Testis (tissue), 3 donors: Measurements from ENCODE around the gene SLC41A1. TPM values are rescaled to one million over a fixed set of nuclear protein-coding genes. Genes with fewer than 3 reads are reported as not detected.

ENCODE experiments used
- DNase-seq: peaks from one replicate; pipeline ENCODE4 v3.0.0-alpha.2; 2019
- H3K27ac ChIP-seq, 2 donors: fragments of 200-600 bp; sonication (generic); one replicate each; pipeline ENCODE4 v1.5.1; 2019
- H3K27me3 ChIP-seq: fragments of 200-600 bp; sonication (generic); one replicate; pipeline ENCODE4 v1.5.1; 2019
- H3K36me3 ChIP-seq: fragments of 200-600 bp; sonication (generic); one replicate; pipeline ENCODE4 v1.5.1; 2017; ENCODE audit warnings: low read depth; ENCODE audit errors: missing control alignments
- H3K4me1 ChIP-seq: fragments of 200-600 bp; sonication (generic); one replicate; pipeline ENCODE4 v1.5.1; 2019
- H3K4me3 ChIP-seq, 2 donors: fragments of 200-600 bp; sonication (generic); one replicate each; pipeline ENCODE4 v1.5.1; 2017 to 2019
- H3K9me3 ChIP-seq: fragments of 200-600 bp; sonication (generic); one replicate; pipeline ENCODE4 v1.5.1; 2017
- CTCF ChIP-seq, 3 experiments: fragments of 450-650 bp in 2 of 3; fragments of 200-600 bp in 1 of 3; sonication (generic) in 1 of 3; IDR thresholded peaks; one replicate each; pipeline ENCODE4 v1.5.1; 2016 to 2019; ENCODE audit warnings: antibody characterized with exemption in 3 of 3, mild to moderate bottlenecking in 2 of 3, moderate library complexity in 1 of 3
- POLR2A ChIP-seq: fragments of 450-650 bp; IDR thresholded peaks from one replicate; pipeline ENCODE4 v1.6.1; 2017; ENCODE audit warnings: antibody characterized with exemption, mild to moderate bottlenecking, moderate library complexity
- WGBS, 2 donors: methylation state at CpG; one replicate each; pipeline ENCODE4 v1.1.5; 2018; 5-methylcytosine and 5-hydroxymethylcytosine counted together
- intact Hi-C: fragments of 100-400 bp; cut with DNase I; formaldehyde crosslinking; loops from one replicate; pipeline ENCODE4 v1.15.1; 2023; ENCODE audit warnings: low total_unique reads
- polyA plus RNA-seq: library from polyadenylated mRNA; stranded (reverse); fragments of 350-450 nt; fragmentation: Illumina TruSeq; extraction: RNeasy Lipid Tissue Mini Kit (QIAGEN cat#74804); gene quantifications from one replicate; pipeline ENCODE4 v1.2.3, GENCODE V29; 2014; ENCODE audit warnings: low read depth, low replicate concordance; ENCODE audit not compliant: insufficient read depth
- total RNA-seq, 2 donors: library from RNA; depleted of rRNA; stranded (reverse); fragments of >200 nt; gene quantifications; one replicate each; pipeline ENCODE4 v1.2.3, GENCODE V29; 2016

The SLC41A1 gene
- total and polyA plus RNA-seq, 3 donors from 2014 or later: 94.7 to 137 (median 122) TPM

GRCh38 chr1:205775015-205775716 lies 37.8 kb downstream of the SLC41A1 start, which contains the start of gene RAB29:
Gene RAB29, minus strand, starts transcription at chr1:205775482. Its CDS starts 526 bp downstream, at chr1:205774956.
- intact Hi-C loops: no loop called here

GRCh38 chr1:205774198-205775014 lies 38.6 kb downstream of the SLC41A1 start:
- no peaks in the 10 kb centered on the region for H3K9me3 ChIP-seq
- 16 to 22% methylated on average over 21 to 36 of the region's 36 CpGs for WGBS, 2 donors
- H3K4me1 ChIP-seq: peaks cover 3% of the 10 kb centered on the region
- H3K27me3 ChIP-seq: no peaks in the 10 kb centered on the region
- H3K36me3 ChIP-seq: no peaks in the 10 kb centered on the region
- peak overlapping the region in 1 of 2 donors; percentile 28 for H3K27ac ChIP-seq
- TF ChIP-seq CTCF (IDR thresholded peaks at IDR 0.05) (no peak), POLR2A (no peak)
- peak; percentile 19 for DNase-seq
- H3K4me3 ChIP-seq: peak overlapping the region; percentile 75 to 80
- intact Hi-C loops: no loop called here

More at GRCh38 chr1:205775015-205775716, 37.8 kb downstream of the SLC41A1 start, which contains the start of gene RAB29:
- no peaks in the 10 kb centered on the region for H3K27me3 ChIP-seq
- peak within 1 kb of the TSS in 1 of 2 donors; percentile 28 for H3K27ac ChIP-seq
- DNase-seq: peak; percentile 93
- WGBS, 2 donors: 1% methylated on average over 15 to 40 of the region's 40 CpGs
- H3K4me3 ChIP-seq: peak within 1 kb of the TSS; percentile 75 to 80
- H3K4me1 ChIP-seq: peaks cover 3% of the 10 kb centered on the region
- no peaks in the 10 kb centered on the region for H3K9me3 ChIP-seq
- TF ChIP-seq POLR2A (no peak), CTCF (IDR thresholded peaks at IDR 0.05) (no peak)
- H3K36me3 ChIP-seq: no peaks in the 10 kb centered on the region

GRCh38 chr1:205772607-205773032 lies 40.4 kb downstream of the SLC41A1 start:
- Histone ChIP-seq H3K4me1 (peaks cover 3% of the 10 kb centered on the region), H3K36me3 (no peaks in the 10 kb centered on the region), H3K4me3 (no peak overlapping the region), H3K27ac (no peak overlapping the region), H3K9me3 (no peaks in the 10 kb centered on the region), H3K27me3 (no peaks in the 10 kb centered on the region)
- intact Hi-C loops: no loop called here
- no peak for TF ChIP-seq CTCF (IDR thresholded peaks at IDR 0.05)
- no peak for TF ChIP-seq POLR2A
- WGBS, 2 donors: 89 to 93% methylated on average over 2 of the region's 2 CpGs
- no peak for DNase-seq

GRCh38 chr1:205770618-205771017 lies 42.4 kb downstream of the SLC41A1 start:
- DNase-seq: no peak

More at GRCh38 chr1:205770618-205771017, 42.4 kb downstream of the SLC41A1 start:
- intact Hi-C loops: no loop called here
- Histone ChIP-seq H3K4me1 (peaks cover 3% of the 10 kb centered on the region), H3K9me3 (no peaks in the 10 kb centered on the region), H3K27me3 (no peaks in the 10 kb centered on the region), H3K36me3 (no peaks in the 10 kb centered on the region), H3K4me3 (no peak overlapping the region), H3K27ac (no peak overlapping the region)
- TF ChIP-seq POLR2A: no peak
- no peak for TF ChIP-seq CTCF (IDR thresholded peaks at IDR 0.05)
- WGBS, 2 donors: 87 to 88% methylated on average over 4 of the region's 4 CpGs
